ENCODE data around the gene IER2.
"Not testable (repeated sequence)": the region's sequence is repeated elsewhere in the genome, so short reads cannot be mapped to it uniquely, and the experiment has no call there.

Gene IER2

GRCh38 chr19:13190781-13191540 lies 40.8 kb downstream of the IER2 start:
- no peak for DNase-seq (ENCODE audit: low read depth in 1 of 2, low spot score in 1 of 2)

DNA sequence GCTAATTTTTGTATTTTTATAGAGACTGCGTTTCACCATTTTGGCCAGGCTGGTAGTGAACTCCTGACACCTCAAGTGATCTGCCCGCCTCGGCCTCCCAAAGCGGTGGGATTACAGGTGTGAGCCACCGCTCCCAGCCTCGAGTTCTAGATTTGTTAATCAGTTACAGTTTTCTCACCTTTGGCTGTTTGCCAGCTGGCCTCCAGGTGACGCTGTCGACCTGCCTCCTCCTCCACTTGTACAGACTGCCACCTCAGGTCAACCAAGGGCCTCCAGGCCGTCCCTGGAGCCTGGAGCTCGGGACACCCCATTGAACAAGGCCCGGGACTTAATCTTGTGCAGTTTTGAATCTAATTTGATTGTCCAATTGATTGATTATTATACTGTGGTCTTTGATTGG lies 45.5 kb downstream of the IER2 start:
- DNase-seq (ENCODE audit: low read depth in 1 of 2, low spot score in 1 of 2) = peak; percentile 36 to 39

DNA sequence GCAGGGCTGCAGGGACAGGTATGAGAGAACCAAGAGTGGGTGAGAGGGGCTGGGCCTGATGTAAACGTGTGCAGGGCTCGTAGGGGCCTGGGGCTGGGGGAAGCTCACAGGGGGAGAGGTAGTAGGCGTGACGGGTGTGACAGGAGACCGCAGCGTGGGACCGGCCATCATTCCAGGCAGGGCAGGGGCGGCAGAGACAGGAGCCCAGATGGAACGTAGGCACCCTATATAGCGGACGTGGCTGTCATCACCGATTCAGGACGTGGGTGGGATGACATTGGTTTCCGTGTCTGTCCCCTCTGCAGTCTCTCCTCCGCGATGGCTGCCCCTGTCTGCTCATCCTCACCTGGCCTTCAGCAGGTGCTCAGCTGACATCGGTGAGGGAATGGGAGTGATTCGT lies 48.4 kb downstream of the IER2 start:
- no peak for DNase-seq (ENCODE audit: low read depth in 1 of 2, low spot score in 1 of 2)

DNA sequence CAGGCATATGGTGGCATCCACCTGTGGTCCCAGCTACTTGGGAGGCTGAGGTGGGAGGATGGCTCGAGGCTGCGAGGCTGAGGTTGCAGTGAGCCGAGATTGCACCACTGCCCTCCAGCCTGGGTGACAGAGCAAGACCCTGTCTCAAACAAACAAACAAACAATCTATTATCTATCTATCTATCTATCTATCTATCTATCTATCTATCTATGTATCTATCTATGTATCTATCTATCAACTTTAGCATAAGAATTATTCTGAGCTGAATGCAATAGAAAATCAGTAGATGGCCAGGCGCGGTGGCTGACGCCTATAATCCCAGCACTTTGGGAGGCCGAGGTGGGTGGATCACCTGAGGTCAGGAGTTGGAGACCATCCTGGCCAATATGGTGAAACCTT lies 51.9 kb downstream of the IER2 start:
- DNase-seq (ENCODE audit: low read depth in 1 of 2, low spot score in 1 of 2) = not testable (repeated sequence)

Data from stimulated activated CD4-positive, alpha-beta T cell treated with anti-CD3 and anti-CD28 coated beads, Interleukin-15, amount 100 ng/mL, for 1 hour (primary cell).